Measurements from ENCODE around the gene ZNHIT2. TPM values are rescaled to one million over a fixed set of nuclear protein-coding genes. Genes with fewer than 3 reads are reported as not detected.

The ZNHIT2 gene
- total and polyA plus RNA-seq, 2 of the 13 experiments (the other 11 are each of a cell fraction or from before 2014, with no cell fraction given): 1.1 to 6.5 TPM

- TF ChIP-seq SP140L (CRISPR knock-in tag; IDR thresholded peaks at IDR 0.05; ENCODE audit: borderline replicate concordance) (no peak), PLRG1 (conservative IDR thresholded peaks at IDR 0.05) (no peak), GATAD1 (CRISPR knock-in tag; IDR thresholded peaks at IDR 0.05) (peak; percentile 28; the same call in 1 of the 2 replicates), PREB (CRISPR knock-in tag; IDR thresholded peaks at IDR 0.05) (no peak), ZNF562 (CRISPR knock-in tag; IDR thresholded peaks at IDR 0.05; ENCODE audit: borderline replicate concordance) (no peak), HINFP (CRISPR knock-in tag; IDR thresholded peaks at IDR 0.05; ENCODE audit: low read depth) (no peak), HOXA9 (CRISPR knock-in tag; IDR thresholded peaks at IDR 0.05; ENCODE audit: borderline replicate concordance) (no peak), ZUFSP (CRISPR knock-in tag; IDR thresholded peaks at IDR 0.05; ENCODE audit: borderline replicate concordance) (no peak), ZMYM2 (CRISPR knock-in tag; IDR thresholded peaks at IDR 0.05) (no peak), SRF (IDR thresholded peaks at IDR 0.05; ENCODE audit: low read depth, low read length) (no peak), ZSCAN25 (CRISPR knock-in tag; IDR thresholded peaks at IDR 0.05) (peak; percentile 31; the same call in 1 of the 2 replicates), MYNN (CRISPR knock-in tag; IDR thresholded peaks at IDR 0.05; ENCODE audit: low read depth) (no peak), TBP (CRISPR knock-in tag; IDR thresholded peaks at IDR 0.05) (no peak), CENPBD1 (CRISPR knock-in tag; IDR thresholded peaks at IDR 0.05; ENCODE audit: borderline replicate concordance, low read depth) (0 out of 2 replicates have a peak, but pooled peaks have one; percentile 39), ZNF292 (CRISPR knock-in tag; IDR thresholded peaks at IDR 0.05; ENCODE audit: borderline replicate concordance, low read depth) (0 out of 2 replicates have a peak, but pooled peaks have one; percentile 9), PHF5A (CRISPR knock-in tag; IDR thresholded peaks at IDR 0.05; ENCODE audit: low read depth, unreplicated experiment) (no peak), ZNF703 (CRISPR knock-in tag; IDR thresholded peaks at IDR 0.05; ENCODE audit: borderline replicate concordance) (peak; percentile 33; the same call in 1 of the 2 replicates), ZNF484 (CRISPR knock-in tag; IDR thresholded peaks at IDR 0.05; ENCODE audit: borderline replicate concordance, low read depth) (no peak), CHD4 (IDR thresholded peaks at IDR 0.05; ENCODE audit: borderline replicate concordance, low read length) (peak; percentile 42)
- TF ChIP-seq, protein P1, sequence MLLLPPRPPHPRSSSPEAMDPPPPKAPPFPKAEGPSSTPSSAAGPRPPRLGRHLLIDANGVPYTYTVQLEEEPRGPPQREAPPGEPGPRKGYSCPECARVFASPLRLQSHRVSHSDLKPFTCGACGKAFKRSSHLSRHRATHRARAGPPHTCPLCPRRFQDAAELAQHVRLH (CRISPR knock-in tag; IDR thresholded peaks at IDR 0.05; ENCODE audit: borderline replicate concordance, low read depth): no peak
- TF ChIP-seq, protein P2, sequence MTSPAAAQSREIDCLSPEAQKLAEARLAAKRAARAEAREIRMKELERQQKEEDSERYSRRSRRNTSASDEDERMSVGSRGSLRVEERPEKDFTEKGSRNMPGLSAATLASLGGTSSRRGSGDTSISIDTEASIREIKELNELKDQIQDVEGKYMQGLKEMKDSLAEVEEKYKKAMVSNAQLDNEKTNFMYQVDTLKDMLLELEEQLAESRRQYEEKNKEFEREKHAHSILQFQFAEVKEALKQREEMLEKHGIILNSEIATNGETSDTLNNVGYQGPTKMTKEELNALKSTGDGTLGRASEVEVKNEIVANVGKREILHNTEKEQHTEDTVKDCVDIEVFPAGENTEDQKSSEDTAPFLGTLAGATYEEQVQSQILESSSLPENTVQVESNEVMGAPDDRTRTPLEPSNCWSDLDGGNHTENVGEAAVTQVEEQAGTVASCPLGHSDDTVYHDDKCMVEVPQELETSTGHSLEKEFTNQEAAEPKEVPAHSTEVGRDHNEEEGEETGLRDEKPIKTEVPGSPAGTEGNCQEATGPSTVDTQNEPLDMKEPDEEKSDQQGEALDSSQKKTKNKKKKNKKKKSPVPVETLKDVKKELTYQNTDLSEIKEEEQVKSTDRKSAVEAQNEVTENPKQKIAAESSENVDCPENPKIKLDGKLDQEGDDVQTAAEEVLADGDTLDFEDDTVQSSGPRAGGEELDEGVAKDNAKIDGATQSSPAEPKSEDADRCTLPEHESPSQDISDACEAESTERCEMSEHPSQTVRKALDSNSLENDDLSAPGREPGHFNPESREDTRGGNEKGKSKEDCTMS (CRISPR knock-in tag; conservative IDR thresholded peaks at IDR 0.05): no peak
Measured at GRCh38 chr11:65165410-65166317, 48.2 kb upstream of the ZNHIT2 start (continued).
